ENCODE results near the gene TCEAL5. TPM values are rescaled to one million over a fixed set of nuclear protein-coding genes. Genes with fewer than 3 reads are reported as not detected.
"Not testable (repeated sequence)": the region's sequence is repeated elsewhere in the genome, so short reads cannot be mapped to it uniquely, and the experiment has no call there.

Gene TCEAL5
- total RNA-seq (ENCODE audit: unreplicated experiment) = 3.0 TPM
- long read RNA-seq, partial matches to known transcripts = 0 of 4 reads
- long read RNA-seq, other reads (novel, unspliced or antisense) = 1 of 4 reads

- DNase-seq (ENCODE audit: low spot score) = peak; percentile 9
- TF ChIP-seq CTCF (IDR thresholded peaks at IDR 0.05; ENCODE audit: unreplicated experiment) = no peak
- Mint-ChIP-seq H3K4me3 (ENCODE audit: unreplicated experiment) (peak within 1 kb of the TSS; percentile 89), H3K36me3 (ENCODE audit: low read depth, unreplicated experiment) (peaks cover 4% of the 10 kb centered on the region), H3K9me3 (ENCODE audit: unreplicated experiment) (no peaks in the 10 kb centered on the region), H3K27ac (ENCODE audit: unreplicated experiment) (no peak within 1 kb of the TSS), H3K27me3 (ENCODE audit: unreplicated experiment) (peaks cover 7% of the 10 kb centered on the region), H3K4me1 (ENCODE audit: unreplicated experiment) (no peaks in the 10 kb centered on the region)
Measured at GRCh38 chrX:103276581-103277002, at the start of gene TCEAL5. TSS of gene TCEAL5 (minus strand) at chrX:103276750. CDS start at chrX:103274563, 2,187 bp downstream.

GRCh38 chrX:103311399-103311780 lies 34.8 kb upstream of the TCEAL5 start:
- Mint-ChIP-seq H3K4me3 (ENCODE audit: unreplicated experiment) (peak overlapping the region; percentile 92), H3K9me3 (ENCODE audit: unreplicated experiment) (no peaks in the 10 kb centered on the region), H3K27me3 (ENCODE audit: unreplicated experiment) (peaks cover 2% of the 10 kb centered on the region), H3K36me3 (ENCODE audit: low read depth, unreplicated experiment) (no peaks in the 10 kb centered on the region), H3K4me1 (ENCODE audit: unreplicated experiment) (peaks cover 3% of the 10 kb centered on the region), H3K27ac (ENCODE audit: unreplicated experiment) (no peak overlapping the region)
- TF ChIP-seq CTCF (IDR thresholded peaks at IDR 0.05; ENCODE audit: unreplicated experiment) = no peak
- no peak for DNase-seq (ENCODE audit: low spot score)

GRCh38 chrX:103310555-103311398 lies 34.2 kb upstream of the TCEAL5 start, which contains the start of gene BEX2:
TSS of gene BEX2 (minus strand) at chrX:103310990. CDS start at chrX:103309976, 1,014 bp downstream.
- Mint-ChIP-seq H3K27me3 (ENCODE audit: unreplicated experiment) (peaks cover 2% of the 10 kb centered on the region), H3K27ac (ENCODE audit: unreplicated experiment) (peak within 1 kb of the TSS; percentile 85), H3K36me3 (ENCODE audit: low read depth, unreplicated experiment) (no peaks in the 10 kb centered on the region), H3K9me3 (ENCODE audit: unreplicated experiment) (no peaks in the 10 kb centered on the region), H3K4me1 (ENCODE audit: unreplicated experiment) (peaks cover 3% of the 10 kb centered on the region), H3K4me3 (ENCODE audit: unreplicated experiment) (peak within 1 kb of the TSS; percentile 92)
- peak; percentile 76 for DNase-seq (ENCODE audit: low spot score)
- TF ChIP-seq CTCF (IDR thresholded peaks at IDR 0.05; ENCODE audit: unreplicated experiment) = no peak

GRCh38 chrX:103309860-103310554 lies 33.5 kb upstream of the TCEAL5 start:
- no peak for TF ChIP-seq CTCF (IDR thresholded peaks at IDR 0.05; ENCODE audit: unreplicated experiment)
- Mint-ChIP-seq H3K27me3 (ENCODE audit: unreplicated experiment) (peaks cover 2% of the 10 kb centered on the region), H3K4me3 (ENCODE audit: unreplicated experiment) (peak overlapping the region; percentile 83), H3K9me3 (ENCODE audit: unreplicated experiment) (no peaks in the 10 kb centered on the region), H3K27ac (ENCODE audit: unreplicated experiment) (peak overlapping the region; percentile 67), H3K36me3 (ENCODE audit: low read depth, unreplicated experiment) (no peaks in the 10 kb centered on the region), H3K4me1 (ENCODE audit: unreplicated experiment) (peaks cover 3% of the 10 kb centered on the region)
- DNase-seq (ENCODE audit: low spot score) = no peak

- DNase-seq (ENCODE audit: low spot score); H3K9me3 Mint-ChIP-seq (ENCODE audit: unreplicated experiment); H3K36me3 Mint-ChIP-seq (ENCODE audit: low read depth, unreplicated experiment); H3K4me3 Mint-ChIP-seq (ENCODE audit: unreplicated experiment); H3K4me1 Mint-ChIP-seq (ENCODE audit: unreplicated experiment); H3K27ac Mint-ChIP-seq (ENCODE audit: unreplicated experiment); H3K27me3 Mint-ChIP-seq (ENCODE audit: unreplicated experiment): not testable (repeated sequence)
Measured at GRCh38 chrX:103305666-103306065, 29.1 kb upstream of the TCEAL5 start.

All from endothelial cell (in vitro differentiated cells).